Adrenal gland (tissue), 5 donors: ENCODE results near the gene GALNT1.

Experiments
- CTCF ChIP-seq, 6 experiments: fragments of 450-650 bp in 4 of 6; fragments of 200-600 bp in 2 of 6; sonication (generic) in 1 of 6; IDR thresholded peaks; 1 replicate in 5 of 6; 2 replicates in 1 of 6; pipeline versions ENCODE4 v1.5.1 to v1.8.0; 2016 to 2021; ENCODE audit warnings: antibody characterized with exemption in 6 of 6, mild to moderate bottlenecking in 2 of 6, moderate library complexity in 1 of 6
- POLR2A ChIP-seq, 2 donors: fragments of 450-650 bp; IDR thresholded peaks; one replicate each; pipeline ENCODE4 v1.6.1; 2017; ENCODE audit warnings: antibody characterized with exemption in 2 of 2, mild to moderate bottlenecking in 2 of 2, moderate library complexity in 1 of 2
- donor health status: DM: no; HTN: no; CAD: no.

GRCh38 chr18:35572644-35573043 is 8.9 kb upstream of the GALNT1 start:
- TF ChIP-seq CTCF (IDR thresholded peaks at IDR 0.05) (no peak), POLR2A (IDR thresholded peaks at IDR 0.05) (no peak)
